H1 (cell line): ENCODE results near the gene SPACA7. TPM values are rescaled to one million over a fixed set of nuclear protein-coding genes. Genes with fewer than 3 reads are reported as not detected.

Source experiments
- BACH1 ChIP-seq: IDR thresholded peaks from 2 replicates; pipeline ENCODE4 v1.6.1; 2012; ENCODE audit warnings: low read length, improper control_type of control experiment
- CTCF ChIP-seq, 3 experiments: IDR thresholded peaks; 1 replicate in 2 of 3; 2 replicates in 1 of 3; pipeline versions ENCODE4 v1.5.1 to v1.6.1; 2011; ENCODE audit warnings: low read length in 3 of 3, mild to moderate bottlenecking in 3 of 3, inconsistent platforms in 2 of 3, low read depth in 1 of 3, moderate library complexity in 1 of 3; ENCODE audit not compliant: insufficient read depth in 1 of 3; ENCODE audit errors: control extremely low read depth in 1 of 3
- ZNF274 ChIP-seq: IDR thresholded peaks from 2 replicates; pipeline ENCODE4 v1.7.0; 2012; ENCODE audit warnings: low read length, borderline replicate concordance; ENCODE audit errors: extremely low read depth
- polyA plus RNA-seq, 7 experiments: library from polyadenylated mRNA; depleted of rRNA in 3 of 7; stranded (reverse) in 5 of 7; unstranded in 2 of 7; fragments of >200 nt in 5 of 7; fragments of 200-250 nt in 2 of 7; gene quantifications; 1 replicate in 5 of 7; 2 replicates in 1 of 7; 4 replicates in 1 of 7; pipeline versions ENCODE4 v1.2.1 to v1.2.3, GENCODE V29; 2011 to 2013; ENCODE audit warnings: missing spikeins in 2 of 7, mixed read lengths in 2 of 7
- total RNA-seq: library from RNA; stranded (reverse); fragmentation: NEBNext Ultra II Directional; extraction: Animal tissue kit (Norgen Biotek cat#: 25700); gene quantifications from 2 replicates; pipeline ENCODE4 v1.2.1, GENCODE V29; 2021

Gene SPACA7
- total and polyA plus RNA-seq, 2 of the 8 experiments (the other 6 are each of a cell fraction or from before 2014, with no cell fraction given) = not detected

GRCh38 chr13:112363867-112364528, 12.2 kb upstream of the SPACA7 start (continued):
- TF ChIP-seq BACH1 (no peak), CTCF (IDR thresholded peaks at IDR 0.05; ENCODE audit: control extremely low read depth in 1 of 3, insufficient read depth in 1 of 3, low read depth in 1 of 3, low read length in 3 of 3) (peak; percentile 11 to 18 (median 14); a peak in 3 of 4 replicates), ZNF274 (no peak)
- TF ChIP-seq, all 59 proteins: peak for 2
